Mammary epithelial cell (primary cell): Measurements from ENCODE around the gene TOX3.

ENCODE experiments used
- CTCF ChIP-seq, 2 donors: IDR thresholded peaks in 1 of 2; conservative IDR thresholded peaks in 1 of 2; 2 replicates each; pipeline ENCODE4 v1.5.1; 2011 to 2012; ENCODE audit warnings: inconsistent platforms in 2 of 2, low read length in 2 of 2, mild to moderate bottlenecking in 2 of 2, control low read depth in 1 of 2, low read depth in 1 of 2; ENCODE audit not compliant: insufficient read depth in 1 of 2; ENCODE audit errors: extremely low read depth in 1 of 2
- EZH2 ChIP-seq: IDR thresholded peaks from 2 replicates; pipeline ENCODE4 v1.6.1; 2012; ENCODE audit warnings: low read length, inconsistent platforms, borderline replicate concordance

DNA sequence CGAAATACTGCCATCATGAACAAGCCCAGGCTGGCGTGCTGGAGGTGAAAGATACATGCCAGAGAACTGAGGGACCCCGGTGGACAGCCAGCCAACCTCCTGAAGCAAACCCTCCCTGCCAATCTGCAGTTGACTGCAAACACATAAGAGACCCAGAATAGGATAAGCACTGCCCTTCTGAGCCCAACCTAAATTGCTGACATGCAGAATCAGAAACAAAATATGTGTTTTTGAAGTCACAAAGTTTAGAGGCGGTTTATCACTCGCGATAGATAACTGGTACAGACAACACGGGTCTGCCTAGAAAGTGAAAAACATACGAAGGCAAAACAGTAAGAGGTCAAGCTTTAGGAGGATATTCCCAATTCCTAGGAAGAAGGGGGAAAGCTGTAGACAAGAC lies 14.6 kb downstream of the TOX3 start:
- TF ChIP-seq CTCF (conservative IDR thresholded peaks at IDR 0.05 in 1 of 2, IDR thresholded peaks at IDR 0.05 in 1 of 2; ENCODE audit: extremely low read depth in 1 of 2, insufficient read depth in 1 of 2, low read depth in 1 of 2, low read length in 2 of 2) (no peak), EZH2 (no peak)
